Gastroesophageal sphincter (tissue), 3 donors: Measurements from ENCODE around the gene SFR1.

Experiments
- CTCF ChIP-seq, 4 experiments: fragments of 200-600 bp in 2 of 4; fragments of 450-650 bp in 2 of 4; sonication (generic) in 1 of 4; IDR thresholded peaks; one replicate each; pipeline ENCODE4 v1.5.1; 2017 to 2019; ENCODE audit warnings: antibody characterized with exemption in 4 of 4, mild to moderate bottlenecking in 2 of 4, moderate library complexity in 2 of 4
- EP300 ChIP-seq: sonication (generic); formaldehyde crosslinking; IDR thresholded peaks from one replicate; pipeline ENCODE4 v1.6.1; 2017; ENCODE audit warnings: antibody characterized with exemption, mild to moderate bottlenecking
- POLR2A ChIP-seq, 2 donors: fragments of 450-650 bp; IDR thresholded peaks; one replicate each; pipeline ENCODE4 v1.6.1; 2017; ENCODE audit warnings: antibody characterized with exemption in 2 of 2, mild to moderate bottlenecking in 2 of 2, moderate library complexity in 1 of 2
- POLR2AphosphoS5 ChIP-seq: sonication (generic); formaldehyde crosslinking; IDR thresholded peaks from one replicate; pipeline ENCODE4 v1.6.1; 2017; ENCODE audit warnings: antibody characterized with exemption

GRCh38 chr10:104099269-104099668 lies 22.7 kb upstream of the SFR1 start:
- no peak for TF ChIP-seq CTCF (IDR thresholded peaks at IDR 0.05)
- no peak for TF ChIP-seq POLR2AphosphoS5
- no peak for TF ChIP-seq POLR2A (IDR thresholded peaks at IDR 0.05)
- TF ChIP-seq EP300 = no peak
